NB4 (cell line): ENCODE results near the gene ARL8A.
A peak's percentile ranks its signal among the peaks of the same experiment; 100 is the strongest.
"Not testable (repeated sequence)": the region's sequence is repeated elsewhere in the genome, so short reads cannot be mapped to it uniquely, and the experiment has no call there.

Experiments used
- DNase-seq: peaks from one replicate; pipeline ENCODE4 v3.0.0; 2010; ENCODE audit warnings: low read depth
- H3K4me3 ChIP-seq: one replicate; pipeline ENCODE4 v1.5.1; 2011; ENCODE audit warnings: mild to moderate bottlenecking, low read depth, low read length, moderate library complexity
- MAX ChIP-seq: IDR thresholded peaks from 2 replicates; pipeline ENCODE4 v1.6.1; 2011; ENCODE audit warnings: low read depth, low read length
- MYC ChIP-seq: IDR thresholded peaks from 2 replicates; pipeline ENCODE4 v1.6.1; 2011; ENCODE audit warnings: low read depth, low read length
- POLR2A ChIP-seq: IDR thresholded peaks from 2 replicates; pipeline ENCODE4 v1.6.1; 2011; ENCODE audit warnings: mild to moderate bottlenecking; ENCODE audit not compliant: insufficient read length; ENCODE audit errors: extremely low read depth
- TF ChIP-seq, protein P1 (sequence below): IDR thresholded peaks from one replicate; pipeline ENCODE4 v1.5.1; 2012; ENCODE audit warnings: low read depth, low read length

Gene ARL8A

GRCh38 chr1:202173993-202174392 lies 29.5 kb upstream of the ARL8A start:
- TF ChIP-seq MYC (no peak), MAX (no peak), POLR2A (no peak)
- TF ChIP-seq, protein P1, sequence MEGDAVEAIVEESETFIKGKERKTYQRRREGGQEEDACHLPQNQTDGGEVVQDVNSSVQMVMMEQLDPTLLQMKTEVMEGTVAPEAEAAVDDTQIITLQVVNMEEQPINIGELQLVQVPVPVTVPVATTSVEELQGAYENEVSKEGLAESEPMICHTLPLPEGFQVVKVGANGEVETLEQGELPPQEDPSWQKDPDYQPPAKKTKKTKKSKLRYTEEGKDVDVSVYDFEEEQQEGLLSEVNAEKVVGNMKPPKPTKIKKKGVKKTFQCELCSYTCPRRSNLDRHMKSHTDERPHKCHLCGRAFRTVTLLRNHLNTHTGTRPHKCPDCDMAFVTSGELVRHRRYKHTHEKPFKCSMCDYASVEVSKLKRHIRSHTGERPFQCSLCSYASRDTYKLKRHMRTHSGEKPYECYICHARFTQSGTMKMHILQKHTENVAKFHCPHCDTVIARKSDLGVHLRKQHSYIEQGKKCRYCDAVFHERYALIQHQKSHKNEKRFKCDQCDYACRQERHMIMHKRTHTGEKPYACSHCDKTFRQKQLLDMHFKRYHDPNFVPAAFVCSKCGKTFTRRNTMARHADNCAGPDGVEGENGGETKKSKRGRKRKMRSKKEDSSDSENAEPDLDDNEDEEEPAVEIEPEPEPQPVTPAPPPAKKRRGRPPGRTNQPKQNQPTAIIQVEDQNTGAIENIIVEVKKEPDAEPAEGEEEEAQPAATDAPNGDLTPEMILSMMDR = no peak
- no peak for DNase-seq
- H3K4me3 ChIP-seq = no peak overlapping the region

DNA sequence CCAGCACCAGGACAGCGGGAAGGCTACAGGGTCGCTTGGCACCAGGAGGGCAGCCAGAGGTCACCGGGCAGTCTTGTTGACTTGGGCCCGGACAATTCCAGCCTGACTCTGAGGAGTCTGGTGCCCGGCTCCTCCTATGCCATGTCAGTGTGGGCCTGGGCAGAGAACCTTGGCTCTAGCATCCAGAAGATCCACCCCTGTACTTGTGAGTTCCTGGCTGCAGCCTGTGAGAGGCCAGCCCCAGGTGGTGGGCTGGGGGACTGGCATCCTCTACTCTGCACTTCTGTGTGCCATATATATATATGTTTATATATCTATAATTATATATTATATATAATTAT lies 27.4 kb upstream of the ARL8A start:
- no peak for TF ChIP-seq POLR2A
- TF ChIP-seq MAX = no peak
- TF ChIP-seq, protein P1 = no peak
- TF ChIP-seq MYC = no peak
- H3K4me3 ChIP-seq = no peak overlapping the region
- no peak for DNase-seq

- TF ChIP-seq, protein P1 = no peak
- no peak for TF ChIP-seq MAX
- TF ChIP-seq POLR2A = no peak
- TF ChIP-seq MYC = no peak
- H3K4me3 ChIP-seq = no peak overlapping the region
Measured at GRCh38 chr1:202171292-202172014, 26.9 kb upstream of the ARL8A start.

DNA sequence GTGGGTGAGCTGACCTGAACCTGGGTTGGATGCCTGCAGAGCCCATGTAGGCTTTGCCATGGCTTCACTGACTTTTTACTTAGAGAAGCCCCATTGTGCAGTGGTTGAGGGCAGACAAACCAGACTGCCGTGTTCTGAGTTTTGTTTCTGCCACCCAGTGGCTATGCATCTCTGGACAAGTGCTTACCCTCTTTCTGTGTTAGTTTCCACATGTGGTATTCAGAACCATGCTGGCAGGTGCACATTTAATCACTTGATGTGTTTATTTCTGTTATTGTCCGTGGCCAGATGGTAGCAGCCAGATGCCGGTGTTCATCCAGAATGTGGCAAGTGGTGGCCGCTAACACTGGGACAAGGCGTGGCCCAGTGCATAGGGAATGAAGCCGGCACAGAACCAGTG lies 26.2 kb upstream of the ARL8A start:
- peak; percentile 37 for DNase-seq
- no peak overlapping the region for H3K4me3 ChIP-seq
- TF ChIP-seq MYC = no peak
- TF ChIP-seq, protein P1 = peak; percentile 3

More at GRCh38 chr1:202171292-202172014, 26.9 kb upstream of the ARL8A start:
- DNase-seq = no peak

GRCh38 chr1:202168861-202169260 lies 24.3 kb upstream of the ARL8A start:
- DNase-seq = no peak
- TF ChIP-seq POLR2A (no peak), MYC (no peak), MAX (no peak)
- TF ChIP-seq, protein P1 = no peak

DNA sequence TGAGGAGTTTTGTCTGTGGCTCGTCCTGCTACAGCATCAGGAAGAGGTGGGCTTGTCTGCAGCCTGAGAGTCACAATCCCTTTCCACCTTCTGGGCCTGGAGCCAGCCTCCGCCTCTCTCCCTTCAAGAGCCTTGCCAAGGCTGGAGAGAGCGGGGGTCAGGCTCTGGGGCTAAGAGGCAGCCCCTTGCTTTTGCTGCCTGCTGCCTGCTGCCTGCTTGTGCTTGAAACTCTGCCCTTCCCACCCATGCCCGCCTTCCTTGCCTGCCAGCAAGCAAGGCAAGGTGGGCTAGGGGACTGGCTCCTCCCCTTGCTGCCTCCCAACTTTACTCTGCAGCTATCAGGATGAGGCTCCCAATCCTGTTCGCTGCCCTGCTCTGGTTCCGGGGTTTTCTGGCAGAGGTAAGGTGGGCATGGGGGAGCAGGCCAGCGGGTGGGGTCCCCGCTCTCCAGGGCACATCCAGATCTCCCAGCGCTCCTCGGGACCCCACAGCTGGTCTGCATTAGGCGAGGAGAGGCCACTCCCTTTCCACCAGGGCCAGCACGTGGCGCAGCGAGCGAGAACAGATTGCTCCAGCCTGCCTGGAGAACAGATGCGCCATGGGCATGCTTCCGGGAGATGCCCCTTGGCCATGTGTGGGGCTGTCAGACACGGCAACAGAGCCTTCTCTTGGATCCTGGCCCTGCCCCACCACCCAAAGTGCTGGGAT lies 23.3 kb upstream of the ARL8A start:
- no peak overlapping the region for H3K4me3 ChIP-seq
- DNase-seq = no peak
- TF ChIP-seq MYC (no peak), MAX (no peak), POLR2A (no peak)
- TF ChIP-seq, protein P1 = no peak

More at GRCh38 chr1:202168861-202169260, 24.3 kb upstream of the ARL8A start:
- H3K4me3 ChIP-seq = no peak overlapping the region

DNA sequence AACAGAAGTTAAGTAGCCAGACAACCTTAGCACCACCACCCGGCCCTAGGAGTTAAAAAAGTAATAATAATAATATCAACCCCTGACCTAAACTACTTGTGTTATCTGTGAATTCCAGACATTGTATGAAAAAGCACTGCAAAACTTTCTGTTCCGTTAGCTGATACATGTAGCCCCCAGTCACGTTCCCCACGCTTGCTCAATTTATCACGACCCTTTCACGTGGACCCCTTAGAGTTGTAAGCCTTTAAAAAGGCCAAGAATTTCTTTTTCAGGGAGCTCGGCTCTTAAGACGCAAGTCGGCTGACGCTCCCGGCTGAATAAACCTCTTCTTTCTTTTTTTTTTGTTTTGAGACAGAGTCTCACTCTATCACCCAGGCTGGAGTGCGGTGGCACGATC lies 22.5 kb upstream of the ARL8A start:
- not testable (repeated sequence) for H3K4me3 ChIP-seq, DNase-seq
